Hematopoietic multipotent progenitor cell treated with erythropoietin and hydrocortisone succinate and interleukin-3 and kit ligand, for 6 days (in vitro differentiated cells): ENCODE measurements around the gene HLF.

Experiments used
- DNase-seq: peaks from one replicate; pipeline ENCODE4 v3.0.0-alpha.2; 2015

The HLF gene

GRCh38 chr17:55294042-55294751 is 29.4 kb downstream of the HLF start:
- peak; percentile 35 for DNase-seq

- DNase-seq: peak; percentile 81
These were observed 30.8 kb downstream of the HLF start for GRCh38 chr17:55295411-55296170.

GRCh38 chr17:55296171-55296695 is 31.5 kb downstream of the HLF start:
- DNase-seq: no peak

- DNase-seq: no peak
These were observed 31.9 kb downstream of the HLF start for GRCh38 chr17:55296699-55297098.

- no peak for DNase-seq
These were observed 33.5 kb downstream of the HLF start for GRCh38 chr17:55298111-55298730.

- DNase-seq: no peak
These were observed 34.5 kb downstream of the HLF start for GRCh38 chr17:55299162-55299838.

- no peak for DNase-seq
These were observed 35.1 kb downstream of the HLF start for GRCh38 chr17:55299890-55300289.

GRCh38 chr17:55300479-55301290 is 35.9 kb downstream of the HLF start:
- no peak for DNase-seq

GRCh38 chr17:55301521-55302406 is 37.0 kb downstream of the HLF start:
- DNase-seq: peak; percentile 60

GRCh38 chr17:55302407-55302787 is 37.6 kb downstream of the HLF start:
- no peak for DNase-seq

GRCh38 chr17:55303008-55303493 is 38.3 kb downstream of the HLF start:
- no peak for DNase-seq

GRCh38 chr17:55303701-55304145 is 39.0 kb downstream of the HLF start:
- DNase-seq: no peak

GRCh38 chr17:55304171-55304859 is 39.6 kb downstream of the HLF start:
- no peak for DNase-seq

- no peak for DNase-seq
These were observed 40.7 kb downstream of the HLF start for GRCh38 chr17:55305321-55306087.

- no peak for DNase-seq
These were observed 43.1 kb downstream of the HLF start for GRCh38 chr17:55307879-55308278.

- DNase-seq: no peak
These were observed 44.0 kb downstream of the HLF start for GRCh38 chr17:55308613-55309391.

- no peak for DNase-seq
These were observed 47.1 kb downstream of the HLF start for GRCh38 chr17:55311767-55312375.

- DNase-seq: no peak
These were observed 48.1 kb downstream of the HLF start for GRCh38 chr17:55312852-55313251.
